ENCODE results near the gene LAMP1.

LAMP1 gene

DNA sequence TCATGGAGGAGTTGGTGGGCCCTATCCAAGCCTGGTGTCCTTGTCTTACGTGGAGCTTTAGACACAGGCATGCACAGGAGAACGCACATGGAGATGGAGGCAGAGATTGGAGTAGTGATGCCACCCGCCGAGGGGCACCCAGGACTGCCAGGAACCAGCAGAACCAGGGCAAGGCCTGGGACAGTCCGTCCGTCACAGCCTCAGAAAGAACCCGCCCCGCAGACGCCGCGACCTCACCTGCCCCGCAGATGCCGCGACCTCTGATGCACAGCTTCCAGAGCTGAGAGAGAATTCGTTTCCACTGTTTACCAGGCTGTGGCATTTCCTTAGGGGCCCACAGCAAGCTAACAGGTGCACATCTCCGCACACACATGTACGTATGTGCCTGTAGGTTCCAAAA lies 51.6 kb downstream of the LAMP1 start:
- H3K27me3 Mint-ChIP-seq (ENCODE audit: low read depth) = peaks cover 5% of the 10 kb centered on the region
- TF ChIP-seq, protein P1, sequence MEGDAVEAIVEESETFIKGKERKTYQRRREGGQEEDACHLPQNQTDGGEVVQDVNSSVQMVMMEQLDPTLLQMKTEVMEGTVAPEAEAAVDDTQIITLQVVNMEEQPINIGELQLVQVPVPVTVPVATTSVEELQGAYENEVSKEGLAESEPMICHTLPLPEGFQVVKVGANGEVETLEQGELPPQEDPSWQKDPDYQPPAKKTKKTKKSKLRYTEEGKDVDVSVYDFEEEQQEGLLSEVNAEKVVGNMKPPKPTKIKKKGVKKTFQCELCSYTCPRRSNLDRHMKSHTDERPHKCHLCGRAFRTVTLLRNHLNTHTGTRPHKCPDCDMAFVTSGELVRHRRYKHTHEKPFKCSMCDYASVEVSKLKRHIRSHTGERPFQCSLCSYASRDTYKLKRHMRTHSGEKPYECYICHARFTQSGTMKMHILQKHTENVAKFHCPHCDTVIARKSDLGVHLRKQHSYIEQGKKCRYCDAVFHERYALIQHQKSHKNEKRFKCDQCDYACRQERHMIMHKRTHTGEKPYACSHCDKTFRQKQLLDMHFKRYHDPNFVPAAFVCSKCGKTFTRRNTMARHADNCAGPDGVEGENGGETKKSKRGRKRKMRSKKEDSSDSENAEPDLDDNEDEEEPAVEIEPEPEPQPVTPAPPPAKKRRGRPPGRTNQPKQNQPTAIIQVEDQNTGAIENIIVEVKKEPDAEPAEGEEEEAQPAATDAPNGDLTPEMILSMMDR (IDR thresholded peaks at IDR 0.05; ENCODE audit: unreplicated experiment in 3 of 3) = no peak
- no peak overlapping the region for H3K4me3 Mint-ChIP-seq
- peaks cover 5% of the 10 kb centered on the region for H3K9me3 Mint-ChIP-seq
- no peaks in the 10 kb centered on the region for H3K4me1 Mint-ChIP-seq
- peaks cover 49% of the 10 kb centered on the region for H3K36me3 Mint-ChIP-seq (ENCODE audit: low read depth)
- no peak overlapping the region for H3K27ac Mint-ChIP-seq

DNA sequence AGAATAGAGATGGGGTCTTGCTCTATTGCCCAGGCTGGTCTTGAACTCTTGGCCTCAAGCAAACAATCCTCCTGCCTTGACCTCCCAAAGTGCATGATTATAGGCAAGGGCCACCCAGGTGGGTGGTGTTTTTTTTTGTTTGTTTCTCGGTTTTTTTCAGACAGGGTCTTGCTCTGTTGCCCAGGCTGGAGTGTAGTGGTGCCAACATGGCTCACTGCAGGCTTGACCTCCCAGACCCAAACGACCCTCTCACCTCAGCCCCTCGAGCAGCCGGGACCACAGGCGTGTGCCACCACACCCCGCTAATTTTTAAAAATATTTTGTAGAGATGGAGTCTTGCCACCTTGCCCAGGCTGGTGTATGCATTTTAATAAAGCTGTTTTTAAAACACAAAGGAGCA lies 52.0 kb downstream of the LAMP1 start:
- Mint-ChIP-seq H3K36me3 (ENCODE audit: low read depth) (peaks cover 49% of the 10 kb centered on the region), H3K4me1 (no peaks in the 10 kb centered on the region), H3K27me3 (ENCODE audit: low read depth) (peaks cover 5% of the 10 kb centered on the region), H3K27ac (no peak overlapping the region), H3K4me3 (no peak overlapping the region), H3K9me3 (peaks cover 5% of the 10 kb centered on the region)
- TF ChIP-seq, protein P1 (IDR thresholded peaks at IDR 0.05; ENCODE audit: unreplicated experiment in 3 of 3) = no peak

DNA sequence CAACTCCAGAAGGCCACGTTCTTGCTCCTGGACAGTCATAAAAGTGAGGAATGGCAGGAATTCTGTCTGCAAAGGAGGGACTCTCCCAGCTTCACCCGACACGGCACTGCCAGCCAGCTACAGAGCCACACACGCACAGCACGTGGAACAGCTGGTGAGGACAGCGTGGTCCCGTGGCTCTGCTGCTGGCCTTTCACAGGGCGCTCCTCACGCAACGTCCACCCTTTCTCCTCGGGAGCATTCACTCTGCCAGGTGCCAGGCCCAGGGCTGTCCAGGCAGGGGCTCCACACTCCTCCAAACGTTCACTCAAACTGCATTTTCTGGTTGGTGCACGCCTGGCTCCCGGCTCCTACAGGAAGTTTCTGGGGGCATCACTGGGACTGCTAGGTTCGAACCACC lies 52.5 kb downstream of the LAMP1 start:
- TF ChIP-seq, protein P1 (IDR thresholded peaks at IDR 0.05; ENCODE audit: unreplicated experiment in 3 of 3) = no peak
- H3K4me3 Mint-ChIP-seq = no peak overlapping the region
- peaks cover 5% of the 10 kb centered on the region for H3K27me3 Mint-ChIP-seq (ENCODE audit: low read depth)
- peaks cover 5% of the 10 kb centered on the region for H3K9me3 Mint-ChIP-seq
- no peaks in the 10 kb centered on the region for H3K4me1 Mint-ChIP-seq
- H3K36me3 Mint-ChIP-seq (ENCODE audit: low read depth) = peaks cover 48% of the 10 kb centered on the region
- H3K27ac Mint-ChIP-seq = no peak overlapping the region

DNA sequence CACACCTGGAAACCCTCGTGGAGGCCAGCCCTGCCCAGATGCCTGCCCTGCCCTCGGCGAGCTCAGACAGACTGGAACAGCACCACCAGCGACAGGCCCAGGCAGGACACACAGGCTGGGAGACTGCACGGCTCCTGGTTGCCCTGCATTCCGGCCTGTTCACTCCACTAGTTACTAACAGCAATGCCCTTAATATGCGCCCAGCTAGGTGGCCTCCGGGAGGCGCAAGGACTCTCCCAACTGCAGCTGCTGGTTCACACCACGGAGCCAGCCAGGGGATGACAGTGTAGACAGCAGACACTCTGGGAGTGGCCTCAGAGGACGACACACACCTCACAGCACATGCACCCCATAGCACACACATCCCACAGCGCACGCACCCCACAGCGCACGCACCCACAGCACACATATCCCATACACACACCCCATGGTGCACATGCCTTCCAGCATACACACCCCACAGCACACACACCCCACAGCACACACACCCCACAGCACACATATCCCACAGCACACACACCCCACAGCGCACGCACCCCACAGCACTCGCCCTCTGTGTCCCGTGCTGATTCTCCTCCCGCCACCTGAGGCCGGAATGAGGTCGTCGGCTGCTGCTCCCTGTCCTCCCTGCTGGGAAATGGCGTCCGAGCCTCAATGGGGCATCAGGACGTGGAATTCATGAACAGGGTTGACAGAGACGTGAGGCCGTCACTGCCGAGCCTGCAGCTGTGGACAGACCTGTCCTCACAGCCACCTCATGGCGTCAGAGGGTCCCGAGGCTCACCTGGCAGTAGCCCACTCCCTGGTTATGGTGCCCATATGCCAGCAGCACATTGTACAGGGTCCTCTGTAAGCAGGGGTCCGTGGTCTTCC lies 53.3 kb downstream of the LAMP1 start:
- peaks cover 5% of the 10 kb centered on the region for H3K27me3 Mint-ChIP-seq (ENCODE audit: low read depth)
- peaks cover 40% of the 10 kb centered on the region for H3K36me3 Mint-ChIP-seq (ENCODE audit: low read depth)
- TF ChIP-seq, protein P1 (IDR thresholded peaks at IDR 0.05; ENCODE audit: unreplicated experiment in 3 of 3) = no peak
- no peak overlapping the region for H3K27ac Mint-ChIP-seq
- H3K9me3 Mint-ChIP-seq = peaks cover 5% of the 10 kb centered on the region
- no peaks in the 10 kb centered on the region for H3K4me1 Mint-ChIP-seq
- H3K4me3 Mint-ChIP-seq = no peak overlapping the region

DNA sequence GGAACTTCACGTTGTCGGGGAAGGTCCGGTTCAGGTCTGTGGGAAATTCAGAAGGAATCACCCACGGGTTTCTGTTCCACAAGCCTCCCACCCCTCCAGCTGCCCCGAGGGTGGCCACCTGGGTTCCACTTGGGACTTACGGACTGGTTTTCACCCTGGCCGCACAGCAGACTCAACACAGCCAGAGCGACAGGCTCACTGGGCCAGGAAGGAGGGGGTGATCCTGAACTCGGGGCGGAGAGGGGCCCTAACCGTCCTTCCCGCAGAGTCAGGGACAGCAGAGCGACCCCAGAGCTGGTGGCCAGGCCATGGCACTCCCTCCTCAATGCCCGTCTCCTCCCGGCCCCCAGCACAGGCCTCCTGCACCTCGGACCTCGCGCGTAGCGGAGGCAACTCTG lies 53.9 kb downstream of the LAMP1 start:
- Mint-ChIP-seq H3K9me3 (no peaks in the 10 kb centered on the region), H3K4me3 (no peak overlapping the region), H3K4me1 (no peaks in the 10 kb centered on the region), H3K27me3 (ENCODE audit: low read depth) (peaks cover 5% of the 10 kb centered on the region), H3K27ac (no peak overlapping the region), H3K36me3 (ENCODE audit: low read depth) (peaks cover 38% of the 10 kb centered on the region)
- TF ChIP-seq, protein P1 (IDR thresholded peaks at IDR 0.05; ENCODE audit: unreplicated experiment in 3 of 3) = no peak

DNA sequence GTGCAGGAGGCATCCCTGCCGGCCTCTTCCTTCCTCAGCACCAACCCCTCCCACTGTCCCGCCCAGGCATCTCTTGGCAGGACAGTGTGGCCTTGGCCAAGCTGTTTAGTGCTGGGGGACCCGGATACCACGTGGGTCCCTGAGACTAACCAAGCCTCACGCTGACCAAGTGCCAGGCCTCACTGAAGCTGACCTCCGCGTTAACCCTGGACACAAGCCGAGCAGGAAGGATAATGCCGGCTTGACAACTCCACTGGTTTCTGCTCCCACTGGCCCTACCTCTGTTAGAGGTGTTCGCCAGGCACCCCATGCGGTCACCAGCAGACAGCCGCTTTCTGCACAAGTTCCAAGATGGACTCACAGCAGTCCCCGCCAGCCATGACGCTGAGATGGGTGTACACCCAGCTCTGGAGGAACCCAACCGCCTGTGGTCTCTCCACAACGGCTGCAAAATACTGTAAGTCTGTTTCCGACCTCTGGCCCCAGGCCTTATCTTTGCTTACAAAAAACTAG lies 54.5 kb downstream of the LAMP1 start:
- Mint-ChIP-seq H3K4me1 (no peaks in the 10 kb centered on the region), H3K27me3 (ENCODE audit: low read depth) (peaks cover 5% of the 10 kb centered on the region), H3K36me3 (ENCODE audit: low read depth) (peaks cover 38% of the 10 kb centered on the region), H3K9me3 (no peaks in the 10 kb centered on the region), H3K27ac (no peak overlapping the region), H3K4me3 (no peak overlapping the region)
- TF ChIP-seq, protein P1 (IDR thresholded peaks at IDR 0.05; ENCODE audit: unreplicated experiment in 3 of 3) = no peak
